ENCODE data around the gene KBTBD12.

Gene KBTBD12

GRCh38 chr3:128036119-128036518 lies 121.1 kb downstream of the KBTBD12 start:
- DNase-seq = no peak

Data from suppressor macrophage treated with lipopolysaccharide for 4 hours (primary cell).